Ectodermal cell (in vitro differentiated cells): ENCODE measurements around the gene DOCK8.
"Not testable (repeated sequence)": the region's sequence is repeated elsewhere in the genome, so short reads cannot be mapped to it uniquely, and the experiment has no call there.

Experiments used
- H3K27ac ChIP-seq: 2 replicates; pipeline ENCODE4 v1.7.0; 2013; ENCODE audit warnings: mild to moderate bottlenecking, low read depth, low read length; ENCODE audit not compliant: insufficient read depth, poor library complexity, severe bottlenecking
- H3K27me3 ChIP-seq: 2 replicates; pipeline ENCODE4 v1.7.0; 2013; ENCODE audit warnings: mild to moderate bottlenecking, low read length; ENCODE audit not compliant: insufficient read depth, control insufficient read depth, poor library complexity, severe bottlenecking
- H3K36me3 ChIP-seq: one replicate; pipeline ENCODE4 v1.7.0; 2013; ENCODE audit warnings: low read length; ENCODE audit not compliant: control insufficient read depth, insufficient read depth
- H3K4me1 ChIP-seq: one replicate; pipeline ENCODE4 v1.7.0; 2013; ENCODE audit warnings: low read length; ENCODE audit not compliant: control insufficient read depth, insufficient read depth
- H3K4me3 ChIP-seq: 2 replicates; pipeline ENCODE4 v1.7.0; 2013; ENCODE audit warnings: low read depth, low read length, control low read depth; ENCODE audit not compliant: insufficient read depth
- H3K9me3 ChIP-seq: 2 replicates; pipeline ENCODE4 v1.7.0; 2013; ENCODE audit warnings: mild to moderate bottlenecking, low read length, moderate library complexity; ENCODE audit not compliant: control insufficient read depth
- WGBS, 2 experiments: methylation state at CpG; one replicate each; pipeline ENCODE4 v1.1.7; 2013; ENCODE audit warnings: missing lambda C conversion rate in 2 of 2; 5-methylcytosine and 5-hydroxymethylcytosine counted together

Gene DOCK8

GRCh38 chr9:224582-225520 is 10.2 kb downstream of the DOCK8 start:
- no peak overlapping the region for H3K4me3 ChIP-seq
- no peaks in the 10 kb centered on the region for H3K9me3 ChIP-seq
- no peaks in the 10 kb centered on the region for H3K4me1 ChIP-seq
- no peaks in the 10 kb centered on the region for H3K27me3 ChIP-seq
- no peaks in the 10 kb centered on the region for H3K36me3 ChIP-seq
- H3K27ac ChIP-seq = no peak overlapping the region
- 86 to 89% methylated on average over 3 of the region's 3 CpGs for WGBS, 2 experiments

GRCh38 chr9:227860-228259 is 13.2 kb downstream of the DOCK8 start:
- H3K36me3 ChIP-seq = no peaks in the 10 kb centered on the region
- 95 to 97% methylated on average over 3 of the region's 3 CpGs for WGBS, 2 experiments
- H3K27ac ChIP-seq = no peak overlapping the region
- H3K27me3 ChIP-seq = no peaks in the 10 kb centered on the region
- H3K4me1 ChIP-seq = no peaks in the 10 kb centered on the region
- no peak overlapping the region for H3K4me3 ChIP-seq
- no peaks in the 10 kb centered on the region for H3K9me3 ChIP-seq

DNA sequence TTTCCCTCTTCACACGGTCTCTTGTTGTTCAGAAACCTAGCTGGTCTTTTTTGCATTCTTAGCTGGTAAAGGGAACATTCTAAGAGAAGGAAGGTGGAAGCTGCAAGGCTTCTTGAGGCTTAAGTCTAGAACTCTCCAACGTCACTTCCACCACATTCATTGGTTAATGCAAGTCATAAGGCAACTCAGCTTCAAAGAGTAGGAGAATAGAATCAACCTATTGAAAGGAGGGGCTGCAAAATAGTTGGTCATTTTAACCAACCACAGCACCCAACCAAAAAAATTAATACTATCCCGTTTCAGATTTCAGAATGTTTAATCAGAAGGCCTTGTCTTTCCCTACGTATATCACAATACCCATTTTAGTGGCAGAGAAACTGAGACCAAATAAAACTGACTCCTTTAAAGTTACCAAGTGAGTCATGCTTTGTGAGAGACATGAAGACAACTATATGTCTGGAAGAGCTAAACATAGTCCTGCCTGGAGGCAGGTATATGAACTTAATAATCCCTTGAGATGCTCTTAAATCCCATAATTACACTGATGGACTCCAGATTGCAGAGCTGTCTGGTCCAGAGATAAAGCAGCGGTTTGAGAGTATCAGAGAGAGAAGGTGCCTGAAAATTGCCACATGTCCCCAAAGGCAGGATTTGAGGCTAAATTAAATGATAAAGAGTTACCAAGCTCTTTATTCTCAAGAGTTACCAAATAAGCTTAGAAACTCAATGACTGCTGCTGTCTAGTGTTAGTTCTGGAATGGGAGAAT is 14.4 kb downstream of the DOCK8 start:
- Histone ChIP-seq H3K36me3 (no peaks in the 10 kb centered on the region), H3K27ac (no peak overlapping the region), H3K4me3 (no peak overlapping the region), H3K4me1 (no peaks in the 10 kb centered on the region), H3K9me3 (no peaks in the 10 kb centered on the region), H3K27me3 (no peaks in the 10 kb centered on the region)
- 85 to 92% methylated on average over 4 to 5 of the region's 5 CpGs for WGBS, 2 experiments

- H3K4me3 ChIP-seq, H3K4me1 ChIP-seq, H3K27me3 ChIP-seq, H3K9me3 ChIP-seq, H3K36me3 ChIP-seq, H3K27ac ChIP-seq: not testable (repeated sequence)
- WGBS, 2 experiments = 100% methylated on average over 1 of the region's 1 CpG; no CpG with 5 or more reads in 1 of the 2 experiments
These were observed 17.0 kb downstream of the DOCK8 start for GRCh38 chr9:231625-232024.

GRCh38 chr9:233708-234107 is 19.0 kb downstream of the DOCK8 start:
- not testable (repeated sequence) for H3K27ac ChIP-seq

DNA sequence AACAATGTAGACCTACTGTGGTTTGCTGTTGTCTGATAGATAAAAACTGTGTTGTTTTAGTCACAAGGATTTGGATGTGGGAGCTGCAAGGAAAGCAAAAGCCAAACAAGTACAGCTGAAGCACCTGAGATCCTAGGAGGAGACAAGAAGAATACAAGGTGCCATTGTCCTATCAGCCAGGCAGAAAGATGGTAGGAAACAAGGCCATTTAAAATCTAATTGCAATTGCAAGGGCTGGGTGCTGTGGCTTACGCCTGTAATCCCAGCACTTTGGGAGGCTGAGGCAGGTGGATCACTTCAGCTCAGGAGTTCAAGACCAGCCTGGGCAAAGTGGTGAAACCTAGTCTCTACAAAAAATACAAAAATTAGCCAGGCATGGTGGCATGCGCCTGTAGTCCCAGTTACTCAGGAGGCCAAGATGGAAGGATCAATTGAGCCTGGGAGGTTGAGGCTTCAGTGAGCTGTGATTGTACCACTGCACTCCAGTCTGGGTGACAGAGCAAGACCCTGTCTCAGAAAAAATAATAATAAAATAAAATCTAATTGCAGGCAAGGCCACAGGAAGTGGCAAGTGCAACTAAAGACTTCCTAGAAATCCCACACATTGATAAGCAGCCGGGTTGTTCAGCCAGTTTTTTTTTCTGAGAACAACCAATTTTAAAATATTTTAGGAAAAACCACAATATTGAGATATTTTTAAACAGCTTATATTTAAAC is 22.6 kb downstream of the DOCK8 start:
- Histone ChIP-seq H3K4me1 (no peaks in the 10 kb centered on the region), H3K27me3 (no peaks in the 10 kb centered on the region), H3K9me3 (no peaks in the 10 kb centered on the region), H3K4me3 (no peak overlapping the region), H3K36me3 (no peaks in the 10 kb centered on the region), H3K27ac (no peak overlapping the region)
- WGBS, 2 experiments = 81 to 93% methylated on average over 3 of the region's 3 CpGs

More at GRCh38 chr9:233708-234107, 19.0 kb downstream of the DOCK8 start:
- not testable (repeated sequence) for H3K4me1 ChIP-seq, H3K27me3 ChIP-seq, H3K4me3 ChIP-seq, H3K9me3 ChIP-seq, H3K36me3 ChIP-seq
- no CpG with 5 or more reads among the region's 1 CpG for WGBS, 2 experiments

DNA sequence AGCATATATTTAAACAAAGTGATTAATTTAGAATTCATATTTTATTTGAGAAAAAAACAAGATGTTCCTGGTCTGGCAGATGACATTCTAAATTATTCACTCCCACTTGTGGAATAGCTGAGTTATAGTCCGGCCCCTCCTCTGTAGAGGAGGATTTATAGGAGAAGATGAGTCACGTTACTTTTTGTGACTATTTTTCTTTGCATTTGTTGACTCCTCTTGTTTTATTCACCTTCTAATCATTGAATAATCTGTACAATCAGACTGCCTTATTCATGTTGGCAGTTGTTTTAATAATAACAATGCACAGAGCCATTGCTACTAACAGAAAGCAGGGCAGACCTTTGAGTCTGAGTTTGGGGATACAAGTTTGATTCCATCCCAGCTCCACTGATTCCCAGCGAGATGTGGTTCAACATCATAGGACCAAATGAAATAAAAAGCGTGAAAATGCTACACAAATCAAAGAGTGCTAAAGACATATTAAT is 23.2 kb downstream of the DOCK8 start:
- H3K27ac ChIP-seq = no peak overlapping the region
- no peaks in the 10 kb centered on the region for H3K4me1 ChIP-seq
- H3K27me3 ChIP-seq = no peaks in the 10 kb centered on the region
- no peaks in the 10 kb centered on the region for H3K36me3 ChIP-seq
- 91 to 93% methylated on average over 2 to 3 of the region's 4 CpGs for WGBS, 2 experiments
- no peak overlapping the region for H3K4me3 ChIP-seq
- H3K9me3 ChIP-seq = no peaks in the 10 kb centered on the region

- Histone ChIP-seq H3K36me3 (no peaks in the 10 kb centered on the region), H3K4me1 (no peaks in the 10 kb centered on the region), H3K27me3 (no peaks in the 10 kb centered on the region), H3K27ac (no peak overlapping the region), H3K4me3 (no peak overlapping the region), H3K9me3 (no peaks in the 10 kb centered on the region)
- 86 to 94% methylated on average over 5 of the region's 5 CpGs for WGBS, 2 experiments
These were observed 27.9 kb downstream of the DOCK8 start for GRCh38 chr9:242461-243080.

DNA sequence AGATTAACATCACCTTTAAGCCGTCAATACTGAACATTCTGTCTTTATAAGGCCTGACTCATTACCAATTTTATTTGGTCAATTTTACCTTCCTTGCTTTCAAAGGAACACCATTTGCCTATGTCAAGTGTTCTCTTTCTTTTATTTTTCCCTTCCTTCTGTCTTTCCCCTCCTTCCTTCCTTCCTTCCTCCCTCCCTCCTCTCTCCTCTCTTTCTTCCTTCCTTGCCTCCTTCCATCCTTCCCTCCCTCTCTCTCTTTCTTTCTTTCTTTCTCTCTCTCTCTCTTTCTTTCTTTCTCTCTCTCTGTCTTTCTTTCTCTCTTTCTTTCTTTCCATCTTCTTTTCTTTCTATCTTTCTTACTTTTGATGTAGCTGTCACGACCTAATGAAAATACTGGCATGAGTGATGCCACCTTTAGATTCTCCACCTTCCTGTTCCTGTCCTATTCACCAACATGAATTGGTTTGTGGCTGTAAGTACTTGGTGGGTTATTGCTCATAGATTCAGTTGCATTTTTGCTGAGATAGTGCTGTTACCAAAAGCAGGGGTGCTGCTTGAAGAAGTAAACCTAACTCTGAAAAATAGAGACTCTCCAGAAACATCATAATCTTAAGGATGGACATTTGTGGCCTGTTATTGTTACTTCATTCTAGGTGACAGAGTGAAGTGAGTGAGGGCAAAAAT is 33.8 kb downstream of the DOCK8 start:
- no peaks in the 10 kb centered on the region for H3K9me3 ChIP-seq
- 91 to 94% methylated on average over 2 of the region's 2 CpGs for WGBS, 2 experiments
- H3K27ac ChIP-seq = no peak overlapping the region
- no peaks in the 10 kb centered on the region for H3K27me3 ChIP-seq
- H3K36me3 ChIP-seq = no peaks in the 10 kb centered on the region
- H3K4me1 ChIP-seq = no peaks in the 10 kb centered on the region
- no peak overlapping the region for H3K4me3 ChIP-seq
